Middle frontal gyrus (tissue), 1 donor: ENCODE results near the gene LONRF2.
"Not testable (repeated sequence)": the region's sequence is repeated elsewhere in the genome, so short reads cannot be mapped to it uniquely, and the experiment has no call there.

ENCODE experiments used
- DNase-seq: peaks from one replicate; pipeline ENCODE4 v3.0.0-alpha.2; 2015; ENCODE audit warnings: low spot score; ENCODE audit errors: extremely low spot score

LONRF2 gene

DNA sequence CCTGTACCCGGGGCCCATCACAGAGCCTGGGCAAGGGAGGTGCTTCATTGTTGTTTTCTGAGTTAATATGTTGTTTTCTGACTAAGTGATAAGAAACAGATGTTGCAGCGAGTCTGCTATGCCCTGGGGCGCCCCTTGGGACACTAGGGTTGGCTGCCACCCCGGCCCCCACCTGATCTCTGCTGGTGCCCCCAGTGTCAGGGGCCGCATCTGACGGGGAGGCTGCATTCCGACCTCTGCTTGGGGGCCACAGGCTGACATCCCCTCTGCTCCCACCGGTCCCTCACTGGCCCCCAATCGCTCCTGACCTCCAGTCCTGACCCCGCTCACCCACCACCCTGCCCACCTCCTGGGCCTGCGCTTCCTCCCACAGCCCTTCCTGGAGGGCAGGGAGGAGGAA, 65.9 kb downstream of the LONRF2 start:
- DNase-seq = no peak

DNA sequence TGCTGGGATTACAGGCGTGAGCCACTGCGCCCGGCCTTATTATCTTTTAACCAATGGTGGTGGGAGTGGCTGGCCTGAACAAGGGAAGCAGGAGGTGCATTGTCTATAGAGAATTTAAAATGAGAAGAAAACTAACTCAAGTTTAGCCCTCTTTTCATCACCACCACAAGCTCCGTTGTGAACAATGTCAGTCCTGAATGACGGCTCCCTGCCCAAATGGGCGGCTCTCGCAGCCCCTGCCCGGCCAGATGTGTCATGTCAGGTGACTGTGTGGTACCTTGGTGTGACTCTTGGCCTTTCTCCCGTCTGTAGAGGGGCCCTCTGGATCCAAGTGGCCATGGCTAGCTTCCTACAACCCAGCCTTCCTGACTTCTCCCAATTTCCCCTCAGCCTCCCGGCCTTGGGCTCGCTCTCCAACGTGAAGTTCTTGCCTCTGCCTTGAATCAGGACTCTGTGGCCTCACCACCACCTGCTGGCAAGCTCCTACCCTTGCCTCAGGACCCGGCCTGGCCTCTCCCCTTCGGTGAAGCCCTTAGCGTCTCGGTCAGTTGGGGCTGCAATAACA, 67.6 kb downstream of the LONRF2 start:
- no peak for DNase-seq

DNA sequence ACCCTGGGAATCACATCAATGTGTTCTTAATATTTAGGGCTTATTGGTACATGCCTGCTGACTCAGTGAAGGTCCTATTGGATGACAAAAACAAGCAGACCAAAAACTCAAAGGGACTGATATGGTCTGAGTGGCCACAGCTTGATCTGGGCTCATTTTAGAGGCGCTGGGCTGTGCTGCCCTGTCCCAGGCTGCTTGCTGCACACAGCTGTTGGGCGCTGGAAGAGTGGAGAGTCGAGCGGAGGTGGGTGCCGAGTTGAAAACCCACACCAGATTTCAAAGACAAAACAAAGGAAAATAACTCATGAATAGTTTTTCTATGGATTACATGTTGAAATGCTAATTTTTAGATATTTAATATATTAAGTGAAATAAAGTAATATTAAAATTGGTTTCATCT, 68.5 kb downstream of the LONRF2 start:
- no peak for DNase-seq

DNA sequence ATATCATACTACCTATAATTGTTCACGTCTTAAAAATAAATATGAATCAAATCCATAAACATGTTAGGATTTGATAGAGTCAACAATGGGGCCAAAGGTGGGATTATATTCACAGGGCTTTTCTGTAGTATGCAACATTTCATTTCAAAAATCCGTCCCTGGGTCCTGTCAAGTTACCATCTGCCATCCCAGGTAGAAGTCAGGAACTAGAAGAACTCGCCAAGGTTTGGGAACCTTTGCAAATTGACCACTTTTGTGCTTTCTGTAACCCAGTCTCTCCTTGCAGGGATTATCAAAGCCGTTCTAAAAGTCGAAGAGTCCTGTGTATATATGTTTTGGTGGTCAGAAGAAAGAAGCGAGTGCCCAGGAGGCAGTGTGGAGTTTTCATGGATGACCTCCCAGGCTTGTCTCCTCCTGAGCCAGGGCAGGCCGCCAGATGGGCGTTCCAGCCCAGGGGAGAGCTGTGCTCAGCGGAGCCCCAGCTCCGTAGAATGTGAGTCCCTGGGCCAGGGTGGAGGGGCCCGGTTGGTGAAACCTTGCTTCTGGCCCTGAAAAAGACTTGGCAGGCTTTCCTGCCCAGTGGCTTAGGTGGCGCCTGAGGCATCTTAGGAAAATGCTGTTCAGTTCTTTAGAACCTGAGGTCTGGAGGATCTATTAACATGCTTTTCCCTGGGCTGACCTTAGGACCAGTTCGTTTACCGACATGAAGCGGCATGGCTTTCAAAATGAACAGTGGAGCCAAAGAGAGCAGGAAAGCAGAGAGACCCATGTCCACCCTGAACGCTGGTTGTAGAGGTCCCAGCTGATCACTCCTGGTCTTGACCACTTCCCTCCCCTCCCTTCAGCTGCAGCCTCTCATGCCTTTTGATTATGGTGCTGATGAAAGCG, 69.2 kb downstream of the LONRF2 start:
- no peak for DNase-seq

DNA sequence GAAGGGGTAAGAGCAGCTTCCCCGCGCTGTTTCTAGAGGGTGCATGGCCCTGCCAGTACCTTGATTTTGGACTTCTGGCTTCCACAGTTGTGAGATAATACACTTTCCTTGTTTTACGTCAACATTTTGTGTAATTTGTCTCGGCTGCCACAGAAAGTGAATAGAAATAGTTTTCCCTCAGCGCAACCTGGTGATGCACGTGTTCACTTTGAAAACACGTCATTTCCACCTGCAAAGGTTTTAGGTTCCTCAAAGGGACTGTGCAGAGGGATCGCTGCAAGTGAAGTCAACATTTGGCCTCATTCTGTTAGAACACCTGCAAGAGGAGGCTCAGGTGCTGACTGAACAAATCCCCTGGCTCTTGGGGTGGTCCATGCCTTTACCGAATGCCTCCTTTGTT, 71.7 kb downstream of the LONRF2 start:
- no peak for DNase-seq

DNA sequence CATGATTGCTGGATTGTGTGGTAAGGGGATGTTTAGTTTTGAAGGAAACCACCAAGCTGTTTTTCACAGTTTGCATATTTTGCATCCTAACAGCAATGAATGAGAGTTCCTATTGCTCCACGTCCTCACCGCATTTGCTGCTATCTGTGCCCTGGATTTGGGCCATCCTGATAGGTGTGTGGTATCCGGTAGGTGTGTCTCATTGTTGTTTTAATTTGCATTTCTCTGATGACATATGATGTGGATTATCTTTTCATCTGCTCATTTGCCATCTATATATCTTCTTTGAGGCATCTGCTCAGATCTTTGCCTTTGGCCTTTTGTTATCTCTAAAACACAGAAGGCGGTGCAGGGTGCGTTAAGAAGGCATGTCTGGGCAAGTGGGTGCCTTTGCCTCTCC, 73.3 kb downstream of the LONRF2 start:
- no peak for DNase-seq

DNA sequence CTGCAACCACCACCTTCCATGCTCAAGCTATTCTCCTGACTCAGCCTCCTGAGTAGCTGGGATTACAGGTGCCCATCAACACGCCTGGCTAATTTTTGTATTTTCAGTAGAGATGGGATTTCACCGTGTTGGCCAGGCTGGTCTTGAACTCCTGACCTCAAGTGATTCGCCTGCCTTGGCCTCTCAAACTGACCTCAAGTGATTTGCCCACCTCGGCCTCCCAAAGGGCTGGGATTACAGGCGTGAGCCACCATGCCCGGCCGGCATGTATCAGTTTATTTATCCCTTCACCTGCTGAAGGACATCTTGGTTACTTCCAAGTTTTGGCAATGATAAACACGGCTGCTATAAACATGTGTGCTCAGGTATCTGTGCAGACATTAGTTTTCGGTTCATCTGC, 73.7 kb downstream of the LONRF2 start:
- not testable (repeated sequence) for DNase-seq

DNA sequence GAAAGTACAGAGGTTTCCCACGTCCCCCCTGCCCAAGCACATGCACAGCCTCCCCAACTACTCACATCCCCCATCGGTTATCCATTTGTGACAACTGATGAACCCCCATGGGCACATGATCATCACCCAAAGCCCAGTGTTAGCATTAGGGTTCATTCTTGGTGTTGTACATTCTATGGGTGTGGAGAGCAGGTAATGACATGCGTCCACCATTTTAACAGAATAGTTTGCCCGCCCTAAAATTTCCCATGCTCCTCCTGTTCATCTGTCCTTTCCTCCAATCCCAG, 74.3 kb downstream of the LONRF2 start:
- no peak for DNase-seq

DNA sequence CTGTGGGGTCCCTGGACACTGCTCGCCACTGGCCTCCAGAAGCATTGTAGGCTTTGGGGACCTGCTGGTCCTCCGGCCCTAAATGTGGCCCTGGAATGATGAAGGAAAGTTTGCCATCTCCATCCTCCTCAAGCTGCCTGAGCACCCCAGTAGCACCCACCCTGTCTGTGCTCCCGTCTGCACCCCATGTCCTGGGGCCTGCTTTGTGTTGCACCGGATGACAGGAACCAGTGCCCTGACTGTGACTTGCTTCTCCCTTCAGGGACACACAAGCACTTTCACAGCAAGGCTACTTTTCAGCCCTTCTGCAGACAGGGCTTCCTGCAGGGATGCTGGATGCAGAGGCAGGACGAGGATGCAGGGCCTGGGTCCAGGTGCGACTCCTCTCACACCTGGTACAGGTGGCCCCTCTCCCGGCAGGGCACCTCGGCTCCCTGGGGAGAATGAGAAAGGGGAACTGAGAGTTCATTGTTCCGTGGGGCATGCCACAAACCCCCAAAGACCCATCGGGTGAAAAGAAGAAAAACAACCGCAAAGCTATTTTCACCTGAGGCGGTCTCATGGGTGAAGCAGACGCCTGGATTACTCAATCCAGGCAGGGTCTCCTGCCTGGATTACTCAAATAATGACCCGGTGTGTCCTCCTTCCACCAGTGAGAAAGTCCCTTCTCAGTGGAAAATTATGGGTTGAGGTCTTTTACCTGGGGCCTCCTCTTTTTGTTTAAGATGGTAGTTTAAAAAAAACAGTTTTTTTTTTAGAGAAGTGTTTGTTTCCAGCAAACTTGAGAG, 74.9 kb downstream of the LONRF2 start:
- no peak for DNase-seq

DNA sequence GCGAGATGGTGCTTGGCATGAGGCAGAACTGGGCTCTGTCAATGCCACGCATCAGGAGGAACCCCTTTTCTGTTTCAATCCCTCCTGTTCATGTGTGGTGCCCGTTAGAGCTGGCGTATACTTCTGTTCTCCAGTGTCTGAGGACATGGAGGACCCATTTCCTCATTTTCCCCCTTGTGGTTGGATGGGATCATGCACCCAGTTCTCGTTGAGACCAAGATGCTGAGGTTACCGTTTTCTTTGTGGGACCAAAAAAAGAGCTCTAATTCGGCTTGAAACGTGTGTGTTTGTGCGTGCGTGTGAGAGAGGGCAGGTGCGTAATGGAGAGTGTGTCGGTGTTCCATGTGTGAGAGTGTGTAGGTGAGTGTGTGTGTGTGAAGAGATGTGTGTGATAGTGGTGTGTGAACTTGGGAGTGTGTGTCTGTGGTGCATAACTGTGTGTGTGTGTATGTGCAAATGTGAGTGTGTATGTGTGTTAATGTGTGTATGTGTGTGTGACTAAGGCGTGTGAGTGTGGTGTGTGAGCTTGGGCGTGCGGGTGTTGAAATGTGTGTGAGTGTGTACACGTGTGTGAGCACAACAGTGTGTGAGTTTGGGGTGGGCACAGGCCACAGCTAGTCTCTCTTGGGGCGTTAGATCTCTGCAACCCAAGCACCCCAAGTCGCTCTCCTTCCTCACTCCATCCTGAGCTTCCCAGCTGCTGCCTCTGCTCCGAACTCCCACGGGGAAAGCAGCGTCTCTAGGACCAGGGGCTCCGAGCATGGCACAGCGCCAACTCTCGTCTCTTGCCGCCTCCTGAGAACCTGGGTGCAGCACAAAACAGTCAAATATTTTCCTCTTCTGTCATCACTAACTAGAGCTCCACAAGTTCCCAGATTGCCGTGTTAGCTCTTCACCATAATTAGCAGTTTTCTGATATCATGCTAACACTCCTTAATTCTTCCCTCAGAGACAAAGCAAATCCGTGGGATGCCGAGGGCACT, 75.8 kb downstream of the LONRF2 start:
- no peak for DNase-seq

DNA sequence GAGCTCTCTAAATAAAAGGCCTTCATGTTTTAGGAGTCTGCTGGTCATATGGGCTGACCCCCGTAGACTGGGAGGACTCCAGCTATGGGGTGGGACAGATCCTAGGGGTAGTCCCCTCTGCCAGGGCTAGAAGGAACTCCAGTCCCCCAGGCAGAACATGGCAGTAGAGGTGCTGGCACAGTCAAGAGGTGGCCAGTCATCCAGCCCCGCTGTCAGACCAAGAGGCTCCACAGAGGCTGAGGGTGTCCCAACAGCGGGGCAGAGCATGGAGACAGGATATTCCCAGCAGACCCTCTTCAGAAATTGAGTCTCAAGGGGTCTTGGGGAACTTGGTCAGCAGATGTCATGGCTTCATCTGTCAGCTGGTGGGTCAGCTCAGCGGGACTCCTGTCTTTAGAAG, 76.6 kb downstream of the LONRF2 start:
- no peak for DNase-seq

DNA sequence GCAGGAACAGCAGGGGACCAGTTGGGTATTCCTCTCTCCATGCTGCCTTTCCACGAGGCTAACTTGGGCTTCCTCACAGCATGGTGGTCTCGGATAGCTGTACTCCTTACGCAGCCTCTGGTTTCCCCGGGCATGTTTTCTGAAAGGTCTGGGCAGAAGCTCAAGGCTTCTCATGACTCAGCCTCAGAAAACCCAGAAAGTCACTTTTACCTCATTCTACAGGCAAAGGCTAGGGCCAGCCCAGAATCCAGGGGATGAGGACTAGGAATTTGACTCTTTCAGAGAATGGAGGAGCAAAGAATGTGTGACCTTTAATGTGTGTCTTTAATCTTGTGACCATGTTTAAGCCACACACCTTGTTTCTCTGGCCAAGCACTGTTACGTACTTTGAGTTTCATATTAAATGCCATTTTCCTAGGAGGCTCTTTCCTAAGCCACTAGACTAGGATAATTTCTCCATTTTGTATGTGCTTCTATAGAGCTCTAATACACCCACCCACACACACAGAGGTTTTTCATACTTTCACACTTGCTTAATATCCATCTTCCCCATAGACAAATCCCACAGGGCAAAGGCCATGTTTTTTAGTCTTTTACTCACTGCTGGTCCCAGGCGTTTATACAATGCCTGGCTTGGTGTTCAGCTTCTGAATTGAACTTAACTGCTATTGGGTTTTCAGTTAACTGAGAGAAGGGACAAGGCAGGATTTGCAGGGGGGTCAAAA, 77.3 kb downstream of the LONRF2 start:
- no peak for DNase-seq

DNA sequence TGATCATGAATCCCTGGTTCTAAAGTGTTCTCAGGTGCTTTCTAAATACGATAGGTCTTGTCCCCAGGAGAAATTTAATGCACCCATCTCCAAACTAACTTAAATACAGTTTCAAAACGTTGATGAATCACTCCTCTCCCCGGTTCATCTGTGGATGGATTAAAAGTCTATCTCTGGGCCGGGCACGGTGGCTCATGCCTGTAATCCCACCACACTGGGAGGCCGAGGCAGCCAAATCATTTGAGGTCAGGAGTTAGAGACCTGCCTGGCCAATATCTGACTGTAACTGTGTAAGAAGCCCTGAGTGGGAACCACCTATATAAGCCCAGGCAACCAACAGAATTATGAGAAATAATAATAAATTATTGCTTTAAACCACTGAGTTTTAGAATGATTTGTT, 78.7 kb downstream of the LONRF2 start:
- DNase-seq = no peak

DNA sequence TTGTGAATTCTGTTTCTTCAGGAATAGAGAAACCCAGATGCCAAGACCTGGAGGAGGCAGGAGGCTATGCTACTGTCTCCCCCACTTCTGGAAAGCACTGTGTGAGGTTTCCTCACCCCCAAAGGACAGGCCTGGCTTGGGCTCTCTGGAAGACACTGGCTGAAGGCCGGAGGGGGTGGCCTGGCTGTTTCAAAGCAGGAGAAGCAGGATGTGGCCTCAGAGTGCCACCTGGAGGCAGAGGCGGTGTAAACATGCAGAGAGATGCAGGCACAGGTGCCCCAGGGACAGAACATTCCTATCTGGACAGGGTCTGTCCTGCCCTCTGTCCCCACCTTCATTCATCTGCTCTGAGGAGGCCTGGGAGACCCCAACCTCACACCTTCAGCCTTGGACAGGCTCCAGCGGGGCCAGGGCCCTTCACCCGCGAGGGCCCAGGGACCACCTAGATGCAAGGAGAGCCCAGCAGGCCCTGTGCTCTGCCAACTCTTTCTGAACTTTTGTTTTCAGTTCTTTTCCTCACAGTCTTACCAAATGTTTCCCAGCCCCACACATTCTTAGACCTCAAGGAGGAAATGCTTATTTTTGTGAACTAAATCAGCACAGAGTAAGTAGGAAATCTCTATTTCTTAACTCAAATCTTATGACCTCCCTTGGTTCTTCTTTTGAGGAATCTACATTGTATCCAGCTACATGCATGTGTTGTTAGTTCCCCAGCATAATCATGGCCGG, 79.2 kb downstream of the LONRF2 start:
- DNase-seq = no peak

DNA sequence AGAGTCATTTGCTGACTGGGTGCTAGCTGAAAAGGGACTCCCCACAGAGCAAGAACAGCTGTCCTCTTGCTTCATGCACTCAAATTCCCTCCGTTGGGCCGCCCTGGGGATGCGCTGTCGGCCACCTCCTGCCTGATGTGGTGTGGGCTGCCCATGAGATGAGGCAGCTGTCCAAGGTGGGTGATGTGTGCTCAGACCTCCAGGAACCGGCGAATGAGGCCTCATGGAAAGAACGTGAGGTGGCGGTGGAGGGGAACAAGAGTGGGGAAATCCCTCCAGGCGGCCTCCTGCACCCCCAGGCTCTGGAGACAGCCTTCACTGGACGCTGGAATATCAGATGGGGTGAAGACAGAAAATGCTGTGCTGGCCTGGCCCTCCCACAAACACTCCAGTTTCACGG, 79.8 kb downstream of the LONRF2 start:
- no peak for DNase-seq

DNA sequence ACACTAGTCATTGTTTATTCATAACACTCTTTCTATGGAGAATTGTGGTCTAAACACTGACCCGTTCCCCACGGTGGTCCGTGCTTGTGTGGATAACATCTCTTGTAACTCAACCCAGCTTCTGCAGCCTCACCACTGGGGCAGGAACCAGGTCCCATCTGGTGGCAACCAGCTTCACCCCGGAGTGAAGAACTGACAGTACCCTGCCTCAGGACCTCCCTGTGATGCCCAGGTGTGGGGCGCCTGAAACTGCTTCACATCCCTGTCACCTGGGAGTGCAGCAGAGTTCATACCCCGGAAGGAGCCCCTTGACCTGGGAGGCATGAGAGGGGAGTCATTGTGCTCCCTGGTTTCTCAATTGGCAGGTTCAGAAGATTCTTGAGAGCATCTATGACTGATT, 81.1 kb downstream of the LONRF2 start:
- DNase-seq = no peak

DNA sequence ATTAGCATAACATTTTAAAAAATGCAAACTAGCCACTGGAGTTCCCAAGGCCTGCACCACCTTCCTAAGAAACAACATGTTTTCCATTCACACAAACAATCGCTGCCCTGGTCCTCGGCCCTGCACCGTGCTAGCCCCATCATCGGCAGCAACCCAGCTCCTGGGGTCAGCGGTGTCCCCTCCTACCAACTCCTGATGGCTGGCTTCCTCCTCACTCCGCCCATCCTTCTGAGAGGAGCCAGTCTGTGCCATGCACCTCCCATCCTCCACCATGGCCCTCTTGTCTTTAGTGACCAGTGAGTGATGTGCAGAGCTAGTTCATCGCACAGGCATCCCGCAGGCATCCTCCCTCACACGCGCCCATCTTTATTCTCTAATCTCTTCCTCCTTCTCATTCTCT, 81.9 kb downstream of the LONRF2 start:
- no peak for DNase-seq

DNA sequence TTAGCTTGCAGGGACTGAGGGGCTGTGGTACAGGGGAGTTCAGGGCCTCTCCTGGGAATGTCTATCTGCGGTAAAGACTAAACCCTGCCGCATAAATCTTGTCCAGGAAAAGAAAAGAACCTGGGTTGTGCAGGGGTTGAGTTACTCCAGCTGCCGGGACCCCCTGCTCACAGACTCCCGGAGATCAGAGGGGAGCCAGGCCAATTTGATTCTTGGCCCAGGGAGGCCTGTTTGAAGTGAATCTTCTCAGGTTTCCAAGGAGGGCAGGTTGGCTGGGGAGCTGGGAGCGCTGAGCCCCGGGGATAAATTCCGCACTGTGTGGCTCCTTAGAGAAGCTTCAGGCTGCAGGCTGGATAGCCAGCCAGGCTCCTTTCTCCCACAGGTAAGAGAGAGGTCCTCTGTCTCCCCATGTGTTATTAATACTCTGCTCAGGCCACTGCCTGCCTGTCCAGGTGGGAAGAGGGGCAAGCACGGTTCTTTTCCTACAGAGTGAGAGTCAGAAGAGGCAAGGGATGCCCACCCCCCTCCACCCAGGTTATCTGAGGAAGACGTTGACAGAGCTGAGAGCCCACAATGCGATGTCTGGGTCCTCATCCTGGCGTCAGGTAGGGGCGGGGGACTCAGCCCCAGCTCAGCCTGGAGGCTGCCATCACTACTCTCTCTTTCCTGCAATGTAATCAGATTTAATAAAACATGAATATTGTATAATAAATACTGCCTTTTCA, 82.7 kb downstream of the LONRF2 start:
- no peak for DNase-seq

DNA sequence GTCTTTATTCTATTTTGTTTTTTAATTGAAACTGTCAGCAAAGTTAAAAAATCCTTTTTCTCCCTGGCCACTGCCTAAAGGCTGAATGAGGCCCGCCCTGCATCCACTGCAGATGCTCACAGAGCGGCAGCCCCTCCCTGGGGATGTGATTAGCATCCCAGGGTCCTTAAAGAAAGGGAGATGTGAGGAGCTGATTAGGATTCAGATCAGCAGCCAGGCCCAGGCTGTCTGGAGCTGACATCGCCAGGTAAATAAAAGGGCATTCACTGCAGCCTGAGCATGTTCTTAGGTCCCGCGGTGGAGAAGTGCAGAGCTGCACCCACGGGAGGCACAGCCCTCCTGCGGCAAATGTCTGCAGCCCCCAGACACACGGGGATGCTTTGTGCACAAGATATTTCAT, 83.8 kb downstream of the LONRF2 start:
- no peak for DNase-seq
